MM.1S (cell line): ENCODE data around the gene AP3D1.

Source experiments
- DNase-seq: peaks from one replicate; pipeline ENCODE4 v3.0.0-alpha.2; 2015
- H2AFZ ChIP-seq: fragments of 300-600 bp; sonication (generic); 2 replicates; pipeline ENCODE4 v1.6.0; 2016; ENCODE audit warnings: antibody characterized with exemption, low read length
- H3F3A ChIP-seq: fragments of 300-600 bp; sonication (generic); 2 replicates; pipeline ENCODE4 v1.6.1; 2016; ENCODE audit warnings: mild to moderate bottlenecking, antibody characterized with exemption, low read length, moderate library complexity, mixed read lengths; ENCODE audit not compliant: insufficient read depth
- H3K27ac ChIP-seq: fragments of 300-600 bp; sonication (generic); 2 replicates; pipeline ENCODE4 v1.5.1; 2016; ENCODE audit warnings: mild to moderate bottlenecking, low read length
- H3K27me3 ChIP-seq: fragments of 300-600 bp; sonication (generic); replicated peaks from 2 replicates; pipeline ENCODE4 v1.6.0; 2016; ENCODE audit warnings: low read length; ENCODE audit not compliant: insufficient read depth
- H3K36me3 ChIP-seq: fragments of 300-600 bp; sonication (generic); replicated peaks from 2 replicates; pipeline ENCODE4 v1.6.1; 2016; ENCODE audit warnings: mild to moderate bottlenecking, low read length, mixed read lengths; ENCODE audit not compliant: insufficient read depth
- H3K4me1 ChIP-seq: fragments of 300-600 bp; sonication (generic); 2 replicates; pipeline ENCODE4 v1.6.1; 2016; ENCODE audit warnings: low read length, mixed read lengths
- H3K4me2 ChIP-seq: fragments of 300-600 bp; sonication (generic); 2 replicates; pipeline ENCODE4 v1.6.0; 2016; ENCODE audit warnings: low read depth, low read length
- H3K4me3 ChIP-seq: fragments of 300-600 bp; sonication (generic); 2 replicates; pipeline ENCODE4 v1.5.1; 2016; ENCODE audit warnings: low read length, mixed read lengths
- H3K79me2 ChIP-seq: fragments of 300-600 bp; sonication (generic); 2 replicates; pipeline ENCODE4 v1.6.1; 2016; ENCODE audit warnings: mixed run types, low read length, mixed read lengths
- H3K9ac ChIP-seq: fragments of 300-600 bp; sonication (generic); 2 replicates; pipeline ENCODE4 v1.6.1; 2016; ENCODE audit warnings: low read length, mixed read lengths
- H3K9me2 ChIP-seq: fragments of 300-600 bp; sonication (generic); replicated peaks from 2 replicates; pipeline ENCODE4 v1.6.1; 2016; ENCODE audit warnings: mild to moderate bottlenecking, low read length, mixed read lengths; ENCODE audit not compliant: insufficient read depth
- H3K9me3 ChIP-seq: fragments of 300-600 bp; sonication (generic); replicated peaks from 2 replicates; pipeline ENCODE4 v1.6.1; 2016; ENCODE audit warnings: mild to moderate bottlenecking, low read length, mixed read lengths; ENCODE audit not compliant: insufficient read depth
- H4K20me1 ChIP-seq: fragments of 300-600 bp; sonication (generic); 2 replicates; pipeline ENCODE4 v1.6.1; 2016; ENCODE audit warnings: mild to moderate bottlenecking, low read length, moderate library complexity, mixed read lengths; ENCODE audit not compliant: insufficient read depth
- EZH2 ChIP-seq: fragments of 300-600 bp; sonication (generic); optimal IDR thresholded peaks from 2 replicates; pipeline ENCODE3; 2017; ENCODE audit warnings: low read depth, mild to moderate bottlenecking, antibody characterized with exemption, low read length, mixed read lengths
- EZH2phosphoT487 ChIP-seq: fragments of 300-600 bp; sonication (generic); IDR thresholded peaks from 2 replicates; pipeline ENCODE4 v1.6.1; 2018; ENCODE audit warnings: antibody characterized with exemption, low read length
- TF ChIP-seq, protein P1 (sequence below): fragments of 300-600 bp; sonication (generic); IDR thresholded peaks from 2 replicates; pipeline ENCODE4 v1.5.1; 2016; ENCODE audit warnings: antibody characterized with exemption, low read length, mixed read lengths

AP3D1 gene

DNA sequence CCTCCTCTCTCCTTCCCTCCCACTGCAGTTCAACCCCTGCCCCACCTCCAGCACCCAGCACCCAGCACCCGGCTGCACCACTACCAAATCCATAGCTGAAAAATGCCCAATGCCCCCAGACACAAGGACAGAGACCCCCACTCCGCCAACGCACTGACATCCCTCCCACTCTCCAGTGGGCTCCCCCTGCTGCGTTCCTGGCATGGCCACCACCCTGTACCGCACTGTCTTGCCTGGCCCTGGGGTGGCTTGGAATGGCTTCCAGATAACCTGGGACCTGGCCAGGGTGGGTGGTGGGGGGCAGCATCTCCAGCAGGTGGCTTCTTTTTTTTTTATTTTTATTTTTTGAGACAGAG, 94.6 kb downstream of the AP3D1 start:
- DNase-seq, result no peak
- Histone ChIP-seq H3K27me3 (no peaks in the 10 kb centered on the region), H2AFZ (no peak overlapping the region), H3K9me3 (no peaks in the 10 kb centered on the region), H3F3A (peaks cover 20% of the 10 kb centered on the region; the same call in 1 of the 2 replicates), H3K9ac (no peak overlapping the region), H3K9me2 (no peaks in the 10 kb centered on the region), H4K20me1 (no peaks in the 10 kb centered on the region), H3K79me2 (peaks cover 13% of the 10 kb centered on the region), H3K27ac (no peak overlapping the region), H3K4me3 (no peak overlapping the region), H3K36me3 (no peaks in the 10 kb centered on the region), H3K4me2 (no peak overlapping the region), H3K4me1 (peaks cover 29% of the 10 kb centered on the region)
- no peak for TF ChIP-seq EZH2phosphoT487
- TF ChIP-seq, protein P1, sequence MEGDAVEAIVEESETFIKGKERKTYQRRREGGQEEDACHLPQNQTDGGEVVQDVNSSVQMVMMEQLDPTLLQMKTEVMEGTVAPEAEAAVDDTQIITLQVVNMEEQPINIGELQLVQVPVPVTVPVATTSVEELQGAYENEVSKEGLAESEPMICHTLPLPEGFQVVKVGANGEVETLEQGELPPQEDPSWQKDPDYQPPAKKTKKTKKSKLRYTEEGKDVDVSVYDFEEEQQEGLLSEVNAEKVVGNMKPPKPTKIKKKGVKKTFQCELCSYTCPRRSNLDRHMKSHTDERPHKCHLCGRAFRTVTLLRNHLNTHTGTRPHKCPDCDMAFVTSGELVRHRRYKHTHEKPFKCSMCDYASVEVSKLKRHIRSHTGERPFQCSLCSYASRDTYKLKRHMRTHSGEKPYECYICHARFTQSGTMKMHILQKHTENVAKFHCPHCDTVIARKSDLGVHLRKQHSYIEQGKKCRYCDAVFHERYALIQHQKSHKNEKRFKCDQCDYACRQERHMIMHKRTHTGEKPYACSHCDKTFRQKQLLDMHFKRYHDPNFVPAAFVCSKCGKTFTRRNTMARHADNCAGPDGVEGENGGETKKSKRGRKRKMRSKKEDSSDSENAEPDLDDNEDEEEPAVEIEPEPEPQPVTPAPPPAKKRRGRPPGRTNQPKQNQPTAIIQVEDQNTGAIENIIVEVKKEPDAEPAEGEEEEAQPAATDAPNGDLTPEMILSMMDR, result no peak
- no peak for TF ChIP-seq EZH2

DNA sequence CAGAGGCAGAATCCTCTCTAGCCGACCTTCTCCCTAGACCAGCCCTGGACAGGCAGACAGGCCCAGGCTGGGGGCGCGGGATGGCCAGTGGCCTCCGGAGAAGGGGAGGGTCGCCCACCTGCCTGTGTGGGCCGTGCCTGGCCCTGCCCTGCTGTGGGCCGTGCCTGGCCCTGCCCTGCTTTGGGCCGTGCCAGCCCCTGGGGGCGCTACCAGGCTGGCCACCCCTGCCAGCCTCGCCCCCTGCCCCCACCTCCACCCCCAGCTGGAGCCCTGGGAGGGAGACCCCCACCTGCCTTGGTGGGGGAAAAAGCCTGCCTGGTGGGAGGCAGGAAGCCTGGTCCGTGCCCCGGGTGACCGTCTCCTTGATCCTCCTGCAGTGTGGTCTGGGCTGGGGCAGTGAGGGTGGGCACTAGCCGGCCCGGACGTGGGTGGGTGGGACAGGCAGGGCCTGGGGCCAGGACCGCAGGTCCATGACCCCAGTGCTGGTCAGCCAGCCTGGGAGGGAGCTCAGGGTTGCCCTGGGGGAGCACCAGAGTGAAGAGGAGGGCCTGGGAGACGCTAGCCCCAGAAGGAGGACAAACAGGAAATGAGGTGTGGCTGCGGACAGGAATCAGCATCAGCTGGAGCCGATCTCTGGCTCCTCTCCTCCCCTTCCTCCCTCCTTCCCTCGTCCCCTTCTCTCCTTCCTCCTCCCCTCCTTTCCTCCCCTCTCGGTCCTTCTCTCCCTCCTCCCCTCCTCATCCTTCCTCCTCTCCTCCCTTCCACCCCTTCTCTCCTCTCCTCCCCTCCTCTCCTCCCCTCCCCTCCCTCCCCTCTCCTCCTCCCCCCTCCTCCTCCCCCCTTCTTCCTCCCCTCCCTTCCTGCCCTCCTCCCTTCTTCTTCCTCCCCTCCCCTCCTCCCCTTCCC, 95.2 kb downstream of the AP3D1 start:
- peak overlapping the region; percentile 48 for H3K4me3 ChIP-seq
- peak overlapping the region; percentile 34; the same call in 1 of the 2 replicates for H3K27ac ChIP-seq

DNA sequence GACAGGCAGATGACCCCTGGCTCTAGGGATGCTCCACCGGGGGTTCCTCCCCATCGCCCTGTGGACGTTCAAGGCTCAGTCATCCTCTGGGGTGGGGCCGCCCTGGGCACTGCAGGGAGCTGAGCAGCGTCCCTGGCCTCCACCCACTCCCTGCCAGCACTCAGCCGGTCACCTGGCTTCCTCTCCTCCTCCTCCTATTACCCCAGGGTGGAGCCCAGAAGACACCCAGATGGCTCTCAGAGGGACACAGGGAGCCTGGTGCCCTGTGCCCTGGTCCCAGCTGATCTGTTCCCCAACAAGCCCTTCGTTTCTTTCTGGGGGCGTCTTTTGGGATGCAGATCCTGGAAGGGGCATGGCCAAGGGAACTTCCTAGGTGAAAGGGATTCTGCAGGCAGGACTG, 96.6 kb downstream of the AP3D1 start:
- no peaks in the 10 kb centered on the region for H3K36me3 ChIP-seq
- peaks cover 12% of the 10 kb centered on the region; the same call in 1 of the 2 replicates for H3F3A ChIP-seq
- H3K9ac ChIP-seq, result no peak overlapping the region
- DNase-seq, result no peak
- peaks cover 25% of the 10 kb centered on the region for H3K4me1 ChIP-seq
- H3K9me2 ChIP-seq, result no peaks in the 10 kb centered on the region
- H3K9me3 ChIP-seq, result no peaks in the 10 kb centered on the region
- no peak overlapping the region for H3K4me2 ChIP-seq
- no peak overlapping the region for H3K4me3 ChIP-seq
- H2AFZ ChIP-seq, result no peak overlapping the region
- TF ChIP-seq, protein P1, result no peak
- TF ChIP-seq EZH2phosphoT487 (no peak), EZH2 (no peak)
- no peak overlapping the region for H3K27ac ChIP-seq
- no peaks in the 10 kb centered on the region for H3K27me3 ChIP-seq
- peaks cover 14% of the 10 kb centered on the region for H3K79me2 ChIP-seq
- H4K20me1 ChIP-seq, result no peaks in the 10 kb centered on the region

More for the DNA sequence above, 95.2 kb downstream of the AP3D1 start:
- H3K9me2 ChIP-seq, result no peaks in the 10 kb centered on the region
- peaks cover 13% of the 10 kb centered on the region for H3K79me2 ChIP-seq
- no peak for TF ChIP-seq EZH2phosphoT487
- TF ChIP-seq, protein P1, result peak; percentile 9; the same call in 1 of the 2 replicates
- no peak for TF ChIP-seq EZH2
- H3K9ac ChIP-seq, result peak overlapping the region; percentile 74
- H3K36me3 ChIP-seq, result no peaks in the 10 kb centered on the region
- H3F3A ChIP-seq, result peaks cover 19% of the 10 kb centered on the region; the same call in 1 of the 2 replicates
- H4K20me1 ChIP-seq, result no peaks in the 10 kb centered on the region
- H3K4me2 ChIP-seq, result peak overlapping the region; percentile 98
- H3K9me3 ChIP-seq, result no peaks in the 10 kb centered on the region
- H2AFZ ChIP-seq, result peak overlapping the region; percentile 87
- H3K4me1 ChIP-seq, result peaks cover 34% of the 10 kb centered on the region
- no peaks in the 10 kb centered on the region for H3K27me3 ChIP-seq
- no peak for DNase-seq
